AG08395 (cell line): Measurements from ENCODE around the gene CHN1.
A peak's percentile ranks its signal among the peaks of the same experiment; 100 is the strongest.

Experiments used
- DNase-seq: peaks from one replicate; pipeline ENCODE4 v3.0.0; 2012; ENCODE audit warnings: mixed read lengths, low spot score

CHN1 gene

GRCh38 chr2:174827371-174828369, 177.5 kb downstream of the CHN1 start:
- DNase-seq, result no peak

- DNase-seq, result no peak
Measured at GRCh38 chr2:174826051-174826450, 179.1 kb downstream of the CHN1 start.

DNA sequence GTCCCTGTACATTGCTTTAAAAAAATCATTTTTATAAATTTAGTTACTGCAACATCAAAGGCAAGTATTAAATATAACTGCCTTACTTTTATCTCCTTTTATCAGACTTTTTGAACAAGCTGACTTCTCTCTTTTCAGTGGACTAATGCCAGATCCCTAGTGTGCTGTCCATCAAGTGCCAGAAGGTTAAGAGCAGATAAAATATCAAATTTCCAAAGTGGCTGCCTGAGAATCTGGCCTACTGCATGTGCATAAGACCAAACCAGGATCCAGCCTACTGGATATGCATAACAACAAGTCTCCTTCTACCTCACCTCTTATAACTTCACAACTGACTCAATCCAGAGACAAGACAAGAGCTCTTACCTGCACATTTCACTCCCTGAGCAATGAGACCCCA, 181.1 kb downstream of the CHN1 start:
- no peak for DNase-seq

- no peak for DNase-seq
Measured at GRCh38 chr2:174821628-174822027, 183.6 kb downstream of the CHN1 start.

DNA sequence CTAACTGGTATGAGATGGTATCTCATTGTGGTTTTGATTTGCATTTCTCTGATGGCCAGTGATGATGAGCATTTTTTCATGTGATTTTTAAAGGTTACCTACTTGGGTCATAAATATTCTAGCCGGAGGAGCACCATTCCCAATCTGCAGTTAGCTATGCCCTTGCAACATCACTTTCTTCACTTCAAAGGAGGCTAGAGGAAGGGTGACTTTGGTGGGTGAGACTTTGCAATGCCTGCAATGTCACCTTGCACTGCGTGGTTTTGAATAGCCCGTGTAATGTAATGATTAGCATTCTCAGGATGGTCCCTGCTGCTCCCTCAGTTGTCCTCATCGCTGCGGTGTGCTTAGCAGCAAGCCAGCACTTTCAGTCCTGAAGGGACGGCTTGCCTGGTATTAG, 184.8 kb downstream of the CHN1 start:
- no peak for DNase-seq

DNA sequence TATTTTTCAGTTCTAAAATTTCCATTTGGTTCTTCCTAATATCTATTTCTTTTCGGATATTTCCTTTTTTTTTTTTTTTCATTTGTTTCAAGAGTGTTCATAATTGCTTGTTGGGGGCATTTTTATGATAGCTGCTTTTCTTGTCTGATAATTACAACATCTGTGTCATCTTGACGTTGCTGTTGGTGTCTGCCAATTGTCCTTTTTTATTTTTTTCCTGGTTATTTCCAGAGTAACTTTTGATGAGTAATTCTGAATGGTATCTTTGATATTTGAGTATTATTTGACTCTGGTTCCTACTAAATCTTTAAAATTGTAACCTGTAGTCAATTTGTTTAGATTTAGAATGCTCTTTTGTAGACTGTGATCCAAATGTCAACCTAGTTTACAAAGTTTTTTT, 189.7 kb downstream of the CHN1 start:
- DNase-seq, result peak; percentile 39

DNA sequence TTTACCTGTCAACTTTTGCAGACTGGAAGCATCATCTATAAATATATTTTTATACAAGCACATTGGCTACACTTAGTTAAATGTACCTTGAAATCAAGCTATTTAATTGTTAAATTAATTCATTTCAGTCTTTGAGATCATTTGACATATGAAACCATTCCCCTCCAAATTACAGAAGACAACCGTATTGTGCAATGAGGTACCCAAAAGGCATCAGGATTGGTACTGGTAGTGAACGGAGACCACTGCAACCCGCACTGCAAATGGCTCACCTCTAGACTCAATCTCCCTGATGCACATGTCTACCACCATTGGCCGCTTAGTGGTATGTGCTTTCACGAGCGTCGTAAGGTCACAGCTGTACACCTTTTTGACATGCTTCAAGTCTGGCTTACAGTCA, 193.1 kb downstream of the CHN1 start:
- no peak for DNase-seq

DNA sequence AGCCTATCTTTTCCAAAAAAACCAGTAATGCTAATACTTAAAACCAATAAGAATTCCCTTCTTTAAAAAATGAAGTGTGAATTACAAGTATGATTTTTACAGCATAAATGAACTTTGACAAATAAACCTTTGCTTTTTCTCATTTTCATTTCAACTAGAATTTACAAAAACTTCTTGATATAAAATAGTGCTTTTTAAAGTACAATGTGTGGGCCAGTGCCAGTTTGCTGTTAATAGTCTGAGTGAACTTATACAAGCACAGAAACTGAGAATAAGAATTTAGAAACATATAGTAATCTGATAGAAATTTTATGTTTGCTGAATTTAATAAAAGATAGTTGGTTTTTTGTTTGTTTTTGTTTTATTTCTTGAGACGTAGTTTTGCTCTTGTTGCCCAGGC, 197.2 kb downstream of the CHN1 start:
- DNase-seq, result no peak

DNA sequence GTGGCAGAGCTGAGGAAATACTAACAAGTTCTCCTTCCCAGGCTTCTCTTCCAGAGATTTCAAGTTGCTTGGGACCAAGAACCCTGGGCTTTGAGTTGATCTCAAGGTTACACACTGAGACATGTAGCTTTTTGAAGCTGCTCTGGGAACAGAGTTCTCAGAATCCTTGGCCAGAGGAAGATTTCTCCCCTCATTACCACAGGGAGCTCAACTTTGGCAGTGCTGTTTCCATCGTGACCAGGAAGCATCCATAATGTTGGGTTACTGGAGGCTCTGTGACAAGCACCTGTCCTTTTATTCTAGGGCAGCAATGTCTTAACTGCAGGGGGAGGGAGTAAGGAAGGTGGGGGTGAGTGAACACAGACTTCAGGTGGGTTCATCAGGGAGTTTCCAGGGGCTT, 199.4 kb downstream of the CHN1 start:
- DNase-seq, result no peak

- DNase-seq, result peak; percentile 79
Measured at GRCh38 chr2:174802459-174802858, 202.7 kb downstream of the CHN1 start.

- no peak for DNase-seq
Measured at GRCh38 chr2:174800436-174801205, 204.6 kb downstream of the CHN1 start.

GRCh38 chr2:174798801-174799200, 206.4 kb downstream of the CHN1 start:
- no peak for DNase-seq

- DNase-seq, result peak; percentile 44
Measured at GRCh38 chr2:174797781-174798276, 207.4 kb downstream of the CHN1 start.

DNA sequence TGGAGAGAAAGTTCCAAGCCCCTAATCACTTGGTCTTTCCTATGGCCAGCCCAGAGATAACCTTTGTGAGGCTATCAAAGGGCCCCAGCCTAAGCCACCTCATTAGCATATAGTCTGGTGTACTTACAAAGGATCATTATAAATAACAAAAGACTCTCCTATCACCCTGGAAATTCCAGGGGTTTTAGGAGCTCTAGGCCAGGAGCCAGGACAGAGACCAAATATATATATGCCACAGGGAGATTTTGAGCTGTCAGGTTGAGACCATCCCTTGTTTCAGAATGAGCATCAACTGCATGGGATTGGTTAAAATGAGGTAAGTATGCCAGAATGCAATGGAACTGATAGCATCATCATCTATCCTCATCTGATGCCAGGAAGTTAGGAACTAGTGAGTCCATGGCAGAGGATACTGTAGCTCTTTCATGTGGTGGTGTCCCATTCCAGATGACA, 208.8 kb downstream of the CHN1 start:
- no peak for DNase-seq

DNA sequence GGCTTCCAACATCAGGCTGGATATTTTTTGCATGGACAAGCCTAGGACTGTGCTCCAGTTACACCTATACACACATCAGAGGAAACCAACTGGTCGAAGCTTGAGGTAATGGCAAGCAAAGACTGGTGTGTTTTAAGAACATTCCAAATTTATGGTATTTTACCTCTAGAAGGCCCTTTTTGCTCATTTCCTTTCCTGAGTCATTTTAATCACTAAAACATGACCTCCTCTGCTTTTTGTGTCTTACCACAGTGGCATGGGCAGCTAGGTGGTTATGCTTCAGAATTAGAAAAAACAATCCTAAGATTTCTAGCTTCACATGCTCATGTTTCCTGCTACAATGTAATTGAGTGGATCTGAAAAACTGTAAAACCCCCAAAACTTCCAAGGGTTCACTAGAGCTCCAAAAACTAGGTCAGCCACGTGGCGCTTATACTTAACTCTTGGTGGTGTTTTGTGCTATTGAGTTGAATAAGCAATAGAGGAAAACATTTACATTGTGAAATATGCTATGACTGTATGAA, 210.3 kb downstream of the CHN1 start:
- DNase-seq, result peak; percentile 28

DNA sequence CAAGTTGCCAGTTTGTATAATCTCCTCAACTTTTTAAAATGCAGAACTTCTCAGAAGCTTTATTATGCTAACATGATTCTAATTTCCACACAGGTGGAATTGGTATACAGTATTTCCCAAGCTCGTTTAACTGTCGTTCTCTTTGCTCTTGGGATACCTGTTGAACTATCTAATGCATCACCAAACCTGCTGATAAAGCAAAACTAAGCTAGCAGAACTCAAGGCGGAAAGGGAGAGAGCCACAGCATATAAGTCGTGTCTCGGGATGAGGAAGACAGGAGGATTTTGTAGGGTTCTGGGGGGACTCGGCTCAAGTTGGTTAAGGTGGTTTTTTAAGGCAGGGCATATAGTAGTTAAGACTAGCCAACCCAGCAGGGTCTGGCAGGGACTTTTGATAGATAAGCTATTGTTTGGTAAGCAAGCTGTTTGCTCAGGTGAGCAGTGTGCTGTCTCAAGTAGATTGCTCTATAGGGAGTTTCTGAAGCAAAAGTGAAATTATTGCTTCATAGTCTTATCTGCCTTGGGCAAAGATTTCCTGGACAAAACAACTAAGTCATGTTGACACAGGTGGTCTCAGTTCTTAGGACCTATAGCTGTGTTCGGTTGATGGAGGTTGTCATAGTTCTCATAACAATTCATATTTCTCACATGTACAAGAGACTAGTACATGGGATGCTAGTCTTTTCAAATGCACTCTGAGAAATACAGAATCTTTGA, 212.7 kb downstream of the CHN1 start:
- DNase-seq, result no peak

- no peak for DNase-seq
Measured at GRCh38 chr2:174791746-174792280, 213.4 kb downstream of the CHN1 start.

DNA sequence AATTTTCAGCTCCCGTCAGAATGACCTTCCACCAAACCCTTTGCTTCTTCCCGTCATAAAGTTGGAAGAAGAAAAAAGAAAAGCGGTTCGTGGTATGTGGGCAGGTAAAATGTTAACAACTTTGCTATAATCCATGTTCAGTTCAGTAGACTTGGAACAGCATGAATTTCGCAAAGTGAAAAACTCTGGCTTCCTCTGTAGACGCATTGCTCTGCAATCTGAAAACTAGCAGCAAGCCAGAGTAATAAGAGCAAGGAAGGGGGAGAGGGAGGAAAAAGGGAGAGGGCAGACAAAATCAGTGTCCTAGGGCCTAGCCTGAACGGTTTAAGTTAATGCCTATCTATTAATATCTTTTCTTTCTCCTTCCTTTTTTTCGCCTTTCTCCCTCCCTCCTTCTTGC, 214.2 kb downstream of the CHN1 start:
- no peak for DNase-seq

DNA sequence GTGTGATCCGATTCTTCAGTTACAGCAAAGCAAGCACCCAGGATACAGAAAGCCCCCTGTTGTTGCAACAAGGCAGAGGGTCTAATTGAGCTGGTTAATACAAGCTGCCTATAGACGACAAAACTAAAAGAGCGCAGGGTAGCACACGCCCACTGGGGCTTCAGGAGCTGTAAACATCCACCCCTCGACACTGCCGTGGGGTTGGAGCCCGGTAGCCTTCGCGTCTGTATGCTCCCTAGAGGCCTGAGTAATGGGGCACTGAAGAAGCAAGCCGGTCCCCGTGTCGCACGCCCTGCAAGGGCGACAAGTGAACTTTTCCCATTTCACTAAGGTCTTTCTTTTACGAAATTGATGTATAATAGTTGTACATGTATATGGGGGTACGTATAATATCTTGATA, 216.2 kb downstream of the CHN1 start:
- DNase-seq, result no peak

DNA sequence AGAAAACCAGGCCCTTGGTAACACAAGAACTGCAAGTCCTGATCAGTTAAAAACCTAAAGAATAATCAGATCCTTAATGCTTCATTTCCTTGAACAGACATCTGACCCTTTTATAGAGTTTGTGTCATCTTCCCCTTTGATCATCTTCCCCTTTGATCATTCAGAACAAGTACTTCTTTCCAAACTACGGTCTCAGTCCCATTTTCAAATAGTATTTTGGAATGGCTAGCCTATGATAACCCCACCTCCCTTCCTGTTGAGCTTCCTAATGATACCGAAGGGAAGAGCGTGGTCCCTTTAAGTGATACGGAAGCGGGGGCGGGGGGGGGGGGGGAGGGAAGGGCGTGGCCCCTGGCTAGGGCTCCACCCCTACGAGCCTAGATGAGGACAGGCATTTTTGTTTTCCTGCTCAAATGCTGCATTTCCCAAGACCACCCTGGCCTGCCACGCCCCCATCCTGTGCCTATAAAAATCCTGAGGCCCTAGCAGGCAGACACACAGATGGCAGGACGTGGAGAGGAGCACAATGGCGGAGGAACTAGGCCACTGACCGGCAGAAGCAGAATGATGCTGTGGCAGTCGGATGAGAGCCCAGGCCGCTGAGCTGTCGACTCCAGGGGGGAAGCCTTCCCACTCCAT, 216.8 kb downstream of the CHN1 start:
- peak; percentile 68 for DNase-seq
